SK-N-DZ (cell line): ENCODE measurements around the gene ATP6V1B1.

ENCODE experiments used
- DNase-seq: peaks from one replicate; pipeline ENCODE4 v3.0.0-alpha.2; 2015; ENCODE audit warnings: low spot score

Gene ATP6V1B1

GRCh38 chr2:70926042-70926441 lies 9.7 kb upstream of the ATP6V1B1 start:
- DNase-seq = no peak

DNA sequence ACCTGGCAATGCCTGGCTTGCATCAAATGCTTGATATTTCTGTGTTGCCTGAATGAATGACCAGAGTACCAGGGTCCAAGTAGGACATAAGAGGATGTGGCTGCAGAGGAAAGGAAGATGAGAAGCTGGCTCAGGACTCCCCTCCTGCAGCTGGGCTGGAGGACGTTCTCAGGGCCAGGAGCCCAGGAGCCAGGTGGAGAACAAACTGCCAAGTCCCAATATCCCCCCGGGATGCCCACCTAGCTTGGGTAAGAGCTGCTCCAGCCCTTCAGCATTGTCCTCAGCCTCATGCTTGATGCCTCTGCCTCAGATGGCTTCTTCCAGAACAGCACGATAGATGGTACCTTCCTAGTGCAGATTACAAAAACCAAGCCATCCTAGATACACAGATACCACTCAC lies 8.6 kb upstream of the ATP6V1B1 start:
- no peak for DNase-seq

- no peak for DNase-seq
These were observed 8.1 kb upstream of the ATP6V1B1 start for GRCh38 chr2:70927641-70928040.

DNA sequence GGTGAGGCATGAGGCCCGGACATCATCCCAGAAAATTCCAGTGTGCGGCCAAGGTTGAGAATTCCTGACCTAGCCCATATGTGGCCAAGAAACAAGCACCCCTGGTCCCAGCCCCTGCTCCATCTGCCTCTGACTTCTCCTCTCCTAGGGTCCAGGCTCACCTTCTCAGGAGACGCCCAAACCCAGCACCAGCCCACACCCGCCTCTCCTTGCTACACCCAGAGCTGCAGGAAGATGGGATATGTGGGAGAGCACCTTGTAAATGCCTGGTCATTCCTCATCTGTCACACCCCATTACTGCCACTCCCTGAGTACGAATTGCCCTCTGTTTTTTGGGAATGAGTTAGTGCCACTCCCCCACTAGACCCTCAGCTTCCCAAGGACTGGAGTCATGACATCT lies 7.3 kb upstream of the ATP6V1B1 start:
- DNase-seq = no peak

DNA sequence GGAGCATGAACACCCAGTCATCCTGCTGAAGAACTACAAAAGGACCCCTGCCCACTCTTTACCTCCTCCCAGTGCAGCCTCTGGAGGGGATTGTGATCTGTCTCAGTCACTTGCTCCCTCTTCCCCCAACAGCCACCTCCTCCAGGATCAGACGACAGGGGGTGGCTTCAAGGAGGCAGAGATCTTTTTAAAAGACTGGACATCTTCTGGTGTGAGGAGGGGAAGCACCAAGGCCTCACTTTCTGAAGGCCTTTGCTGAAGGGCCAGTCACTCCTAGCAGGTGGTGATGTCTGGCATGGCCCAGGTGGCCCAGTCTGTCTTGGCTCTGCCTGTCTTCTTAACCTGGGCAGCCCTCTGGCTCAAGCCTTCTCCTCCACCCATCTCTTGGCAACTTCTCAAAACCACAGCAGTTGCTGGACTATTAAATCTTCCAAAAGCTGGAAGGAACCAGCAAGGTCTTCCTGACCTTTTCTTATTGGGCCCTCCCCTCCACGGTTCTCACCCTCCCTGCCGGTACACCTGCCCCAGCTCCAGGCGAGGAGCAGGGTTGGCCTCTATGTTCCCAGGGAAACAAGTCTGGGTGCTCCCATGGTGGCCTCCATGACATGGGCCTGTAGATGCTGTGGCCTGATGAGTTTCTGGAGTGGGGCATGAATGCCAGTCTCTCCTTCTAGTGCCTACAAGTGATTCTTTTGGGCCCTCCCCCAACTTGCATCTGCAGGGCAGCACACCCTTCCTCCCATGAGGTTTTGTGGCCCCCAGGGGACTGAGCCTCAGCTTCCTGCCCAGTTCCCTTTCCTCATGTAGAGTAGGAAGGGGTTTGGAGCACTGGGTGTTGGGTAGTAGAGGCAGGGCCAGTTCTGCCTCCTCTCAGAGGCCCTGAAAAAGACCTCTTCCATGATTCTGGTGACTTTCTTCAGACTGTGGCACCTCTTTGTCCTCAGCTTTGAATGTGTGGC lies 5.0 kb upstream of the ATP6V1B1 start:
- DNase-seq = no peak

DNA sequence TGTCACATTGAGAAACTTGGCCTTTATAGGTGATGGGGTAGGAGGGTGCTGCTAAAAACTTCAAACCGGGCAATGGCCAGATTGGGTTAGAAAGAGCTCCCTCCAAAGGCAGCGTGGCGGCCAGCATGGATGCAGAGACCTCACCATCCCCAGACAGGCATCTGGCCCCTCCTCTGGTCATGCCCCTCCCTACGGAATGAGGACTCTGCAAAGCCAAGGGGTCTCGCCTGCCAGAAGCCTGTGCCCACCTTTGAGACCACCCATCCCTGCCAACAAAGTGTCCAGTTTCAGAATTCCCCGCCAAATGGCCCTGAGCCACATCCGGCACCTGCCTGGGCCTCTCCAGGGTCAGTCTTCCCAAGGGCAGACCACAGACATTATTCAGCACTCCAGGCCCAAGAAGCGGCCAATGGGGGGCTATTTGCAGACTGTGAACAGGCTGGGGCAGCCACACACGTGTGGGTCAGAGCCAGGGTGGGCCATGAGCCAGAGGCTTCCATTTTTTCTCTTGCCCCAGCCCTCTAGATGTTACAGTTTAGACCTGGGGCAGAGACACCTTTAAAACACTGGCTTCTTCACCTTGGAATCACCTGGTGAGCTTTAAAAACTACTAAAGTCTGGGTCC lies 4.2 kb upstream of the ATP6V1B1 start:
- no peak for DNase-seq

DNA sequence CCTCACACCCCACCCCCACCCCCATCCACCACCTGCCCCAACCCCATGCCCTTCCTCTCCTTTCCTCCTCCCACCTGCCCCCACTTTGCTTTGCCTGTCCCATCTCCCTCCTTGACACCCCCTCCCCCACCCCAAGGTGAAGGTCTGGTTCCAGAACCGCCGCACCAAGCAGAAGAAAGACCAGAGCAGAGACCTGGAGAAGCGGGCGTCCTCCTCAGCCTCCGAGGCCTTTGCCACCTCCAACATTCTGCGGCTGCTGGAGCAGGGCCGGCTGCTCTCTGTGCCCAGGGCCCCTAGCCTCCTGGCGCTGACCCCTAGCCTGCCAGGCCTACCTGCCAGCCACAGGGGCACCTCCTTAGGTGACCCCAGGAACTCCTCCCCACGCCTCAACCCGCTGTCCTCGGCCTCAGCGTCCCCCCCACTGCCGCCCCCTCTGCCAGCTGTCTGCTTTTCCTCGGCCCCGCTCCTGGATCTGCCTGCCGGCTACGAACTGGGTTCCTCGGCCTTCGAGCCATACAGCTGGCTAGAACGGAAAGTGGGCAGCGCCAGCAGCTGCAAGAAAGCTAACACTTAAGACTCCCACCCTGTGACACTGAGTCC lies 3.0 kb upstream of the ATP6V1B1 start:
- DNase-seq = no peak

DNA sequence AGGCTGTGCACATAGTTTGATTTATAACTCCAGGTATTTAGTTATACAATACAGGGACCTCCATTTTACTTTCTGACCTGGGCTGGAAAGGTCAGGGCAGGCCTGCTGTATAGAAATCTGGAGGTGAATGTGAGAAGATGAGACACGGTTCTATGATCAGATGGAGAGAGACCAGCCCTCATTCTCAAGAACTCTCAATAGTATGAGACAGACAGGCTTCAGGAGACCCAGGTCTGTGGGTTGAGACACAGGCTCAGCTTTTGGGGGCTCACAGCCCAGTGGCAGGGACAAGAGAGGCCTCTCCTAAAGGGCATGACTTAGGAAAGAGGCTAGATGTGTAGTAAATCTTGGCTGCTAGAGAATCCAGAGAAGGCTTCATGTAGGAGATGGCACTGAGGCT lies 719 bp upstream of the ATP6V1B1 start:
- DNase-seq = no peak

GRCh38 chr2:70936165-70936978 lies 672 bp downstream of the ATP6V1B1 start:
- DNase-seq = no peak

- no peak for DNase-seq
These were observed 1.5 kb downstream of the ATP6V1B1 start for GRCh38 chr2:70936979-70937811.

DNA sequence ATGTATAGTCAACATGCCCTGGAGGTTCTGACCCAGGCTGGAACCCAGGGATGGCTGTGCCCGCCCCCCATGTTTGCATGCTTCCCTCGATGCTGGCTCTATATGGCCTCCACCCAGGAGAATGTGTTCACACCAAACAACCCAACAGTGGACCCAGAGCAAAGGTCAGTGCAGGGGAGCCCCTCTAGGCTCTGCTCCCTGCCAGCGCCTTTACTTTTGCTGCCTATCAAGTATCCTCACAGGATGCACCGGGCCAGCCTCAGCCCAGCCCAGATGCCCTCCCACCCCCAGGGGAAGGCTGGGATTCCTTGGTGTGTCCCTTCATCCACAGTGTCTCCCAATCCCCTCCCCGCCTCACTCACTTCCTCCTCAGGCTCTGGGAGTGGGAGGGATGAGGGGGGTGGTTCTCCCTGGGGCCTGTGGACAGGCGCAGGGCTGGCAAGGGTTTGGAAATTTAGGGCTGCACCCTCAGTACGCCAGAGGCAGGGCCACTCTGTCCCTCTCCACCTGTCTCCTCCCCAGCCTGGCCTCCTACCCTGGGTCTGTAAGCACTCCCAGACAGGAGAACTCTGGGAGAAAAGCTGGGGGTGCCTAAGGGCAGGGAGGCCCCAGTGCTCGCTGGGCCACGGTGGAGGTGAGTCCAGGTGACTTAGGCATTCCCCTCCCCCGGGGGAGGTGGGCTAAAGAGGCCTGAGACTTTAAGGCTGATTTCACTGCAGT lies 2.3 kb downstream of the ATP6V1B1 start:
- no peak for DNase-seq

GRCh38 chr2:70938586-70938950 lies 2.9 kb downstream of the ATP6V1B1 start:
- no peak for DNase-seq

GRCh38 chr2:70939001-70939838 lies 3.5 kb downstream of the ATP6V1B1 start:
- no peak for DNase-seq

DNA sequence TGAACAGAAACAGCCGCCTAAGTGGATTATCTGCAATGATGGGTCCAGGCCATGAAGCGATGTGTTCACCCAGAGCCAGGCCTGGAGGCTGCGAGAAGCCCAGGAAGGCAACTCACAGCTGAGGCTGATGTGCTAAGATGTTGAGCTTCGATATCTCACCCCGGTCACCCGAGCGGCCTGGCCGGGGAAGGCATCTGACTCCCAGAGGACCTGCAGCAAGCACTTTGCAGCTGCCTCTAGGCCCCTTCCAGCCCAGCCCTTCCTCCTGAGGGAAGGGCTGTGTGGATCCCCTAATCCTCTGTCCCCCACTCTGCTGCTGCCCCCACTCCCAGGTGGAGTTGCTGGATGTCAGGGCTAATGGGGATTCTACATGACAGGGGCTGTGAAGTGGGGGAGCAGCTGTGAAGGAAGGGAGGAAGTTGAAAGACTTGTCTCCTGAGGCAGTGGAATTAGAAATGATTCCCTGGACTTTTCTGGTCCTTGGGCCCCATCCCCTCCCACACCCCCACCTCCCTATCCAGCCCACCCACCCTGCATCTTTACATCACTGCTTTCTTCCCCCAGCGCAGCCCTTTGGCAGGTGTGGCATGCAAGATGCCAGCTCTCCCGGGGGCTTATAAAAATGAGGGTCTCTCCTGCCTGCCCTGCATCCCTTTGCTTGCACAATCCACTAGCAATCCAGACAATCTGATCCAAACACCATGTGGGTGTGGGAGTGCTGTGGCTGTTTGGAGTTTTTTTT lies 4.3 kb downstream of the ATP6V1B1 start:
- peak; percentile 83 for DNase-seq

DNA sequence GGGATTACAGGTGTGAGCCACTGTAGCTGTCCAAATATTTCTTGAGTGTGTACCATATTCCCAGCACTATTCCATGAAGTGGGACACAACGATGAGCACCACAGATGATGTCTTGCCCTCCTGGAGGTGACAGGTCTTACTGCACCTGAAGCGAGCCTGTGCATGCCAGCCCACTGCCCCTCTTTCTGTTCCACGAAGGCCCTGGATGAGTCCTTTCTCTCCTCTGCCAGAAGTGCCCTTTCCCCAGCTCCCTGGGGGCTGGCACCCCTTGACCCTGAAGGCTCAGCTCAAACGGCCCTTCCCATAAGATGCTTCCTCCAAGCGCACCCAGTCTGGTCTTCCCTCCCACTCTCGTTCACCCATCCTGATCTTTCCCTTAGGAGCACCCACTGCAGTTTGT lies 5.5 kb downstream of the ATP6V1B1 start:
- DNase-seq = no peak

GRCh38 chr2:70941701-70942100 lies 6.0 kb downstream of the ATP6V1B1 start:
- no peak for DNase-seq

DNA sequence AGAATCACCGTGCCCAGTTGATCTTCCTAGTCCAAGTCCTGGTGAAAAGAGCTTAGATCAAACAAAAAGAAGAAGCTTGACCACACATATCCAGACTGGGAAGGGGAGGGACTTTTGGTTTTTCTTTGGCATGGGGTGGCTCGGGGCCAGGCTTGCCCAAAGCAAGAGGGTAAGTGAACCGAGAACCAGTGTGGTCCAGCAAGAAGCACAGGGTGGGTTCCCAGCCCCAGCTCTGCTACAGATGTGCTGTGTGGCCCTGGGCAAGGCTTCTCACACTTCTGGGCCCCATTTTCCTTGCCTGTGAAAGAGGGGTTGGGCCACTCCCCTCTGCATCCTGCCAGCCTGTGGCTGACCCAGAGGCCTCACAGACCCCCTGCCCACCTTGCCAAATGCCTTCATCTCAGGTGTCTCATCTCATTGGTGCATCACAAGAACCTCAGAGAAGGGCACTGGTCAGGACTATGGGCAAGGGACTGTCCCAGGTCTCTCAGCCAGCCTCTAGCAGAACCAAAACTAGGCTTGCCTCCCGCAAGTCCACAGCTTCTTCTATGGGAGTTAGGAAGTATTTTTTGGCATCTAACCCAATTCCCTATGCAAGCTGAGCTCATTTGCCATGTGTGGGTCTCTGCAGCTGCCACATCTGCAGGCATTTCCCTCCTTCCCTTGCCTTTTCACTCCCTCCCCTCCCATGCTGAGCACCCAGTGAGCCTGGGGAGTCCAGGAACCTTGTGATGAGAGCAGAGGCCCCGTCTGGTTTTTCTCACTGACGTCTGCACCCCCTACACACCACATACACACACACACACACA lies 6.9 kb downstream of the ATP6V1B1 start:
- DNase-seq = peak; percentile 67
